OCI-LY3 (cell line): ENCODE data around the gene COL9A2.
A peak's percentile ranks its signal among the peaks of the same experiment; 100 is the strongest.

Source experiments
- EZH2phosphoT487 ChIP-seq: fragments of 200-600 bp; shearing (Covaris generic); IDR thresholded peaks from 2 replicates; pipeline ENCODE4 v1.6.1; 2018; ENCODE audit warnings: antibody characterized with exemption, mixed run types, low read depth
- TF ChIP-seq, protein P1 (sequence below): fragments of 200-600, 300-600 bp; sonication (generic); IDR thresholded peaks from 2 replicates; pipeline ENCODE4 v1.5.1; 2014; ENCODE audit warnings: antibody characterized with exemption, low read length, low read depth

DNA sequence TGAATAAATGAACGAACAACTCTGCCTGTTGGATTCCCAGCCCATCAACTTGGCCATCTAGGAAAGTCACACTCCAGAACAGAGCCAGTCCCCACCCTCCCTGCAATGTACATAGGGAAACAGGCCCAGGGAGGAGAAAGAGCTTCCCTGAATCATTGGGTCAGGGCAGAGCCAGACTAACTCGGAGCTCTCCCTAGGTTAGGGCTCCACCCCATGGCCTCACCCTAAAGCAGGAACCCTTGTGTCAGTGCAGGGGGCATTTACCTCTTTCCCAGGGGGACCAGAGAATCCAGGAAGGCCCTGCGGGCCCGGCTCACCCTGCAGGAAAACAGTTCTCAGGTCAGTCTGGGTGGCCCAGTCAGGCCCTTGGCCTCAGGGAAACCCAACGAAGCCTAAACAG is 11.6 kb downstream of the COL9A2 start:
- TF ChIP-seq, protein P1, sequence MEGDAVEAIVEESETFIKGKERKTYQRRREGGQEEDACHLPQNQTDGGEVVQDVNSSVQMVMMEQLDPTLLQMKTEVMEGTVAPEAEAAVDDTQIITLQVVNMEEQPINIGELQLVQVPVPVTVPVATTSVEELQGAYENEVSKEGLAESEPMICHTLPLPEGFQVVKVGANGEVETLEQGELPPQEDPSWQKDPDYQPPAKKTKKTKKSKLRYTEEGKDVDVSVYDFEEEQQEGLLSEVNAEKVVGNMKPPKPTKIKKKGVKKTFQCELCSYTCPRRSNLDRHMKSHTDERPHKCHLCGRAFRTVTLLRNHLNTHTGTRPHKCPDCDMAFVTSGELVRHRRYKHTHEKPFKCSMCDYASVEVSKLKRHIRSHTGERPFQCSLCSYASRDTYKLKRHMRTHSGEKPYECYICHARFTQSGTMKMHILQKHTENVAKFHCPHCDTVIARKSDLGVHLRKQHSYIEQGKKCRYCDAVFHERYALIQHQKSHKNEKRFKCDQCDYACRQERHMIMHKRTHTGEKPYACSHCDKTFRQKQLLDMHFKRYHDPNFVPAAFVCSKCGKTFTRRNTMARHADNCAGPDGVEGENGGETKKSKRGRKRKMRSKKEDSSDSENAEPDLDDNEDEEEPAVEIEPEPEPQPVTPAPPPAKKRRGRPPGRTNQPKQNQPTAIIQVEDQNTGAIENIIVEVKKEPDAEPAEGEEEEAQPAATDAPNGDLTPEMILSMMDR = peak; percentile 15; the same call in 1 of the 2 replicates
- TF ChIP-seq EZH2phosphoT487 = no peak
